HG03571 (cell line): ENCODE results near the gene SCRN2.
A peak's percentile ranks its signal among the peaks of the same experiment; 100 is the strongest.

Source experiments
- ATAC-seq: cut with Tn5 transposase; IDR thresholded peaks from one replicate; pipeline ENCODE4 v1.9.1; 2021; ENCODE audit not compliant: unreplicated experiment

The SCRN2 gene

GRCh38 chr17:47822785-47823184, 18.3 kb downstream of the SCRN2 start:
- no peak for ATAC-seq

- peak; percentile 78 for ATAC-seq
These were observed 19.4 kb downstream of the SCRN2 start, which contains the start of gene OSBPL7 for GRCh38 chr17:47821424-47822391. TSS of gene OSBPL7 (minus strand) at chr17:47821794. CDS start at chr17:47820278, 1,516 bp downstream.

GRCh38 chr17:47821031-47821423, 20.0 kb downstream of the SCRN2 start:
- no peak for ATAC-seq

- no peak for ATAC-seq
These were observed 20.9 kb downstream of the SCRN2 start for GRCh38 chr17:47820033-47820789.

GRCh38 chr17:47819475-47819874, 21.6 kb downstream of the SCRN2 start:
- ATAC-seq, result no peak

GRCh38 chr17:47818002-47818695, 22.9 kb downstream of the SCRN2 start:
- ATAC-seq, result no peak

- ATAC-seq, result no peak
These were observed 24.1 kb downstream of the SCRN2 start for GRCh38 chr17:47816947-47817346.

GRCh38 chr17:47816111-47816735, 24.9 kb downstream of the SCRN2 start:
- ATAC-seq, result no peak

GRCh38 chr17:47815106-47815918, 25.8 kb downstream of the SCRN2 start:
- no peak for ATAC-seq

GRCh38 chr17:47813512-47814031, 27.5 kb downstream of the SCRN2 start:
- no peak for ATAC-seq

- no peak for ATAC-seq
These were observed 28.0 kb downstream of the SCRN2 start for GRCh38 chr17:47813077-47813476.

GRCh38 chr17:47812146-47812920, 28.7 kb downstream of the SCRN2 start:
- ATAC-seq, result no peak

- ATAC-seq, result no peak
These were observed 29.4 kb downstream of the SCRN2 start for GRCh38 chr17:47811709-47812108.

GRCh38 chr17:47810901-47811635, 30.0 kb downstream of the SCRN2 start:
- ATAC-seq, result no peak

- ATAC-seq, result no peak
These were observed 30.8 kb downstream of the SCRN2 start for GRCh38 chr17:47810200-47810821.

GRCh38 chr17:47808830-47809480, 32.1 kb downstream of the SCRN2 start:
- ATAC-seq, result no peak
